Transverse colon (tissue), 4 donors: ENCODE measurements around the gene GAS5. TPM values are rescaled to one million over a fixed set of nuclear protein-coding genes. Genes with fewer than 3 reads are reported as not detected.

ENCODE experiments used
- DNase-seq: peaks from one replicate; pipeline ENCODE4 v3.0.0-alpha.2; 2019
- H3K27ac ChIP-seq, 4 donors: fragments of 200-600 bp; sonication (generic); 2 replicates each; pipeline ENCODE4 v1.5.1; 2016 to 2018; ENCODE audit warnings: inconsistent platforms in 4 of 4
- H3K27me3 ChIP-seq: fragments of 200-600 bp; sonication (generic); 2 replicates; pipeline ENCODE4 v1.5.1; 2017; ENCODE audit warnings: inconsistent platforms
- H3K36me3 ChIP-seq, 4 donors: fragments of 200-600 bp; sonication (generic); 2 replicates each; pipeline ENCODE4 v1.5.1; 2017 to 2019; ENCODE audit warnings: inconsistent platforms in 4 of 4
- H3K4me1 ChIP-seq, 4 donors: fragments of 200-600 bp; sonication (generic); 2 replicates each; pipeline ENCODE4 v1.5.1; 2017 to 2020; ENCODE audit warnings: inconsistent platforms in 4 of 4
- H3K4me3 ChIP-seq, 4 donors: fragments of 200-600 bp; sonication (generic); 1 replicate in 1 of 4; 2 replicates in 3 of 4; pipeline versions ENCODE4 v1.5.1 to v1.6.1; 2017 to 2019; ENCODE audit warnings: inconsistent platforms in 4 of 4
- H3K9me3 ChIP-seq, 2 donors: fragments of 200-600 bp; sonication (generic); 2 replicates each; pipeline ENCODE4 v1.5.1; 2017 to 2019; ENCODE audit warnings: inconsistent platforms in 2 of 2
- EP300 ChIP-seq: sonication (generic); formaldehyde crosslinking; IDR thresholded peaks from one replicate; pipeline ENCODE4 v1.6.1; 2017; ENCODE audit warnings: antibody characterized with exemption, low read depth
- POLR2A ChIP-seq: fragments of 450-650 bp; IDR thresholded peaks from one replicate; pipeline ENCODE4 v1.6.1; 2016; ENCODE audit warnings: antibody characterized with exemption, mild to moderate bottlenecking, moderate library complexity
- POLR2AphosphoS5 ChIP-seq, 3 donors: sonication (generic); formaldehyde crosslinking; IDR thresholded peaks; one replicate each; pipeline ENCODE4 v1.6.1; 2016; ENCODE audit warnings: antibody characterized with exemption in 3 of 3
- WGBS, 2 donors: methylation state at CpG; one replicate each; pipeline ENCODE4 v1.1.5; 2018; ENCODE audit warnings: low coverage in 1 of 2; 5-methylcytosine and 5-hydroxymethylcytosine counted together
- in situ Hi-C, 4 donors: fragments of 200-750 bp; cut with MboI; loops; one replicate each; pipeline versions ENCODE4 v1.15.0 to v1.15.1; 2017; ENCODE audit warnings: low sequenced_read_pairs in 3 of 4, low pct_ligation_motif_present in 1 of 4, low pct_unique_long_range_greater_than_20kb in 1 of 4
- intact Hi-C: fragments of 100-400 bp; cut with DNase I; formaldehyde crosslinking; loops from one replicate; pipeline ENCODE4 v1.15.1; 2023; ENCODE audit warnings: low total_unique reads
- total RNA-seq, 4 donors: library from RNA; depleted of rRNA; stranded (reverse); fragments of >200 nt; gene quantifications; one replicate each; pipeline ENCODE4 v1.1.0, GENCODE V29; 2016
- TF ChIP-seq, protein P1 (sequence below), 5 experiments: fragments of 200-600 bp in 3 of 5; fragments of 450-650 bp in 2 of 5; sonication (generic) in 3 of 5; IDR thresholded peaks; 1 replicate in 2 of 5; 2 replicates in 3 of 5; pipeline ENCODE4 v1.5.1; 2016 to 2017; ENCODE audit warnings: antibody characterized with exemption in 5 of 5, inconsistent platforms in 3 of 5, mild to moderate bottlenecking in 2 of 5, moderate library complexity in 1 of 5

GAS5 gene
- total RNA-seq, 4 donors from 2014 or later: 82.7 to 435 (median 193) TPM

DNA sequence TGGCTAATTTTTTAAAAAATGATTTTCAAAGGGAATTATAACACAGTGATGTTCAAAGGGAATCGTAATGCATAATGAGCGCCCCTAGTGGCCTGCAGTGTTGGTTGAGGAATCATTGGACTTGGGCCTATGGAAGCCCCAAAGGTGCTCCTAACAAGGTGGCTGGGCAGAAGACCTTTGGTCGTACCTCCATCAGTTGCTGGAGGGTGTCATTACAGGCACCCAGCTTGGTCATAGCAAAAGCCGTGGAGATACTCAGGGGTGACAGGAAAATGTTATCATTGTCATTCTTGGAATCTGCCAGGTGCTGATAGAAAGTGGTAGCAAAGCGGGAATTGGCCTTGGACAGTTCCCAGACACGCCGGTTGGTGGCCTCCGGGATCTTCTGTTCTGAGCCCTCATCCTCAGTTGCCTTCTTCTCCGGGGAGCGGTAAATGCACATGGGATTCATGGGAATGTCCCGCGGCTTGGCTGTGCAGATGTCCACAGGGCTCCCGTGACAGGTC lies 46.6 kb upstream of the GAS5 start:
- H3K36me3 ChIP-seq: no peaks in the 10 kb centered on the region
- H3K27ac ChIP-seq: no peak overlapping the region
- in situ Hi-C loops (no loop called here), intact Hi-C loops (no loop called here)
- no peak overlapping the region for H3K4me3 ChIP-seq
- no peaks in the 10 kb centered on the region for H3K27me3 ChIP-seq
- no peaks in the 10 kb centered on the region for H3K4me1 ChIP-seq
- TF ChIP-seq EP300 (no peak), POLR2A (no peak), POLR2AphosphoS5 (IDR thresholded peaks at IDR 0.05) (no peak)
- TF ChIP-seq, protein P1, sequence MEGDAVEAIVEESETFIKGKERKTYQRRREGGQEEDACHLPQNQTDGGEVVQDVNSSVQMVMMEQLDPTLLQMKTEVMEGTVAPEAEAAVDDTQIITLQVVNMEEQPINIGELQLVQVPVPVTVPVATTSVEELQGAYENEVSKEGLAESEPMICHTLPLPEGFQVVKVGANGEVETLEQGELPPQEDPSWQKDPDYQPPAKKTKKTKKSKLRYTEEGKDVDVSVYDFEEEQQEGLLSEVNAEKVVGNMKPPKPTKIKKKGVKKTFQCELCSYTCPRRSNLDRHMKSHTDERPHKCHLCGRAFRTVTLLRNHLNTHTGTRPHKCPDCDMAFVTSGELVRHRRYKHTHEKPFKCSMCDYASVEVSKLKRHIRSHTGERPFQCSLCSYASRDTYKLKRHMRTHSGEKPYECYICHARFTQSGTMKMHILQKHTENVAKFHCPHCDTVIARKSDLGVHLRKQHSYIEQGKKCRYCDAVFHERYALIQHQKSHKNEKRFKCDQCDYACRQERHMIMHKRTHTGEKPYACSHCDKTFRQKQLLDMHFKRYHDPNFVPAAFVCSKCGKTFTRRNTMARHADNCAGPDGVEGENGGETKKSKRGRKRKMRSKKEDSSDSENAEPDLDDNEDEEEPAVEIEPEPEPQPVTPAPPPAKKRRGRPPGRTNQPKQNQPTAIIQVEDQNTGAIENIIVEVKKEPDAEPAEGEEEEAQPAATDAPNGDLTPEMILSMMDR (IDR thresholded peaks at IDR 0.05): peak; percentile 20 to 59 (median 50)
- H3K9me3 ChIP-seq: no peaks in the 10 kb centered on the region
- DNase-seq: peak; percentile 28
- WGBS, 2 donors: 83 to 84% methylated on average over 11 to 13 of the region's 13 CpGs

DNA sequence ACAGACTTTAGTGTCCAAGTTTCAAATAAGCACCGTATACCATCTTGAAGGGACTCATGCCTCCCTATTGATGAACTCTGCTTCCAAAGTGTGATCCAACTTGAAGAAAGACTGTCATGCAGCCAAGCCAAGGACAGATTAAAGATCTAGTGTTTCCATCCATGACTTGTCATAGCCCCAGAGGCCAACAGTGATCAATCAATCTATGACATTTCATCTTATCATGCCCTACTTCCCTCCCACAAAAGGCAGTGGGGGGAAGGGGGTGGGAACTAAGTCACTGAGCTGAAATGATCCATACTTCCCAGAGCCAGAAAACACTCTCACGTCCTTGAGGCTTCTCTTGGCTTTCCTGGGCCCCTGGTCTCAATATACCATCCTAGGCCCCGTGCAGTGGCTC lies 45.3 kb upstream of the GAS5 start:
- 80 to 100% methylated on average over 1 to 3 of the region's 3 CpGs for WGBS, 2 donors
- no peaks in the 10 kb centered on the region for H3K4me1 ChIP-seq
- H3K27ac ChIP-seq: no peak overlapping the region
- in situ Hi-C loops (no loop called here), intact Hi-C loops (no loop called here)
- H3K9me3 ChIP-seq: no peaks in the 10 kb centered on the region
- H3K36me3 ChIP-seq: no peaks in the 10 kb centered on the region
- DNase-seq: no peak
- H3K27me3 ChIP-seq: no peaks in the 10 kb centered on the region
- H3K4me3 ChIP-seq: no peak overlapping the region
- TF ChIP-seq, protein P1 (IDR thresholded peaks at IDR 0.05): no peak
- TF ChIP-seq POLR2AphosphoS5 (IDR thresholded peaks at IDR 0.05) (no peak), EP300 (no peak), POLR2A (no peak)

DNA sequence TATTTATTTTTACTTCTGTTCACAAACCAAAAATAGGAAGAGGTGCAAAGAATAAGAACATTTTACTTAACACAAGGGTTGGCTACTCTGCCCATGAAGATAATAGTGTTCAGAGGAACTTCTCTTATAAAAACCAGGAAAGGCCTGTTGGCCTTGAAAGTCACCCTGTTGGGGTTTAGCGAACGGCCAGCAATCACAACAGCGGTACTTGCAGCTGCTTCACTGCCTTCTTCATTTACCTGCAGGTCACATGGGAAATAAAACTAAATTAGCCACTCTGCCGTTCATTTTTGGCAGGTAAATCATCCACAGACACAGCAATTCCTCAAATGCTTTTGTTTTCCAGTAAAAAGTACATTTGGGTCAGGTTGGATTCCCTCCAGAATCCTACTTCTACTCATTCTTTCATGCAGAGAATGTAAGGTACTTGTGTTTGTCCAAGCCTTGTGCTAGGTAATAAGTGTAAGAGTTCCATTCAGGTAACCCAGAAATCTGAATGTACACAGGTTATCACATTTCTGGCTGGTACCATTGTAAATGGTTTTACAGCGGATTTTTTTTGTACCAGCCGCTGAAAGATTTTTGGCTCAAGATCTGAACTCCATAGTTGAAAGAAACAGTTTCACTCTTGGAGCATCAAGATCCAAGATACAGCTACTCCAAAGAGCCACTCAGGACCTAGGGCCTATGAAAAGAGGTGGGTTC lies 36.2 kb upstream of the GAS5 start:
- Histone ChIP-seq H3K4me3 (no peak overlapping the region), H3K4me1 (no peaks in the 10 kb centered on the region), H3K36me3 (no peaks in the 10 kb centered on the region), H3K27ac (no peak overlapping the region), H3K9me3 (no peaks in the 10 kb centered on the region), H3K27me3 (no peaks in the 10 kb centered on the region)
- intact Hi-C loops: no loop called here
- no peak for TF ChIP-seq POLR2AphosphoS5 (IDR thresholded peaks at IDR 0.05)
- TF ChIP-seq, protein P1 (IDR thresholded peaks at IDR 0.05): no peak
- no peak for TF ChIP-seq POLR2A
- no peak for TF ChIP-seq EP300
- in situ Hi-C loops: no loop called here
- 55 to 79% methylated on average over 5 to 6 of the region's 6 CpGs for WGBS, 2 donors
- DNase-seq: no peak

- H3K4me1 ChIP-seq: no peaks in the 10 kb centered on the region
- 73 to 84% methylated on average over 3 of the region's 3 CpGs for WGBS, 2 donors
Measured at GRCh38 chr1:173900992-173901391, 33.2 kb upstream of the GAS5 start.

More at GRCh38 chr1:173900992-173901391, 33.2 kb upstream of the GAS5 start:
- no peaks in the 10 kb centered on the region for H3K36me3 ChIP-seq
- no peak overlapping the region for H3K4me3 ChIP-seq
- in situ Hi-C loops (no loop called here), intact Hi-C loops (no loop called here)
- no peak overlapping the region for H3K27ac ChIP-seq
- no peak for DNase-seq
- TF ChIP-seq POLR2A (no peak), POLR2AphosphoS5 (IDR thresholded peaks at IDR 0.05) (no peak), EP300 (no peak)
- TF ChIP-seq, protein P1 (IDR thresholded peaks at IDR 0.05): no peak
- no peaks in the 10 kb centered on the region for H3K27me3 ChIP-seq
- no peaks in the 10 kb centered on the region for H3K9me3 ChIP-seq
